ENCODE results near the gene TXLNG.

DNA sequence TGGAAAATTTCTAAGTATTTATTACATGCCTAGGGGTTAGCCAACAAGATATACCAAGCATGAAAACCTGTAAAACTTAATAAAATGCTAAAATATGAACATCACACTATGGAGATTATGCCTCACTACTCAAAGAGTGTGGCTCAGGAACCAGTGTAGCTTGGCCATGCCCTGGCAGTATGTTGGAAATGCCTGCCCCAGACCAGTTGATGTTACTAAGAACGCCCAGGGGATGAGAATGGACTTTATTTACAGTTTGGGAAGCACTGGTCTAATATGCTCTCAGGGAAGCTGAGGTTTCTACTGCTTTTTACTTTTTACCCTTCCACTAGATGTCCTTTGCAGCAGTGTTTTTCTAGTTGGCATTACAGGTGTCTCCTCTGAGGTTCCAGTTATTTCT is 23.7 kb upstream of the TXLNG start:
- TF ChIP-seq, protein P1, sequence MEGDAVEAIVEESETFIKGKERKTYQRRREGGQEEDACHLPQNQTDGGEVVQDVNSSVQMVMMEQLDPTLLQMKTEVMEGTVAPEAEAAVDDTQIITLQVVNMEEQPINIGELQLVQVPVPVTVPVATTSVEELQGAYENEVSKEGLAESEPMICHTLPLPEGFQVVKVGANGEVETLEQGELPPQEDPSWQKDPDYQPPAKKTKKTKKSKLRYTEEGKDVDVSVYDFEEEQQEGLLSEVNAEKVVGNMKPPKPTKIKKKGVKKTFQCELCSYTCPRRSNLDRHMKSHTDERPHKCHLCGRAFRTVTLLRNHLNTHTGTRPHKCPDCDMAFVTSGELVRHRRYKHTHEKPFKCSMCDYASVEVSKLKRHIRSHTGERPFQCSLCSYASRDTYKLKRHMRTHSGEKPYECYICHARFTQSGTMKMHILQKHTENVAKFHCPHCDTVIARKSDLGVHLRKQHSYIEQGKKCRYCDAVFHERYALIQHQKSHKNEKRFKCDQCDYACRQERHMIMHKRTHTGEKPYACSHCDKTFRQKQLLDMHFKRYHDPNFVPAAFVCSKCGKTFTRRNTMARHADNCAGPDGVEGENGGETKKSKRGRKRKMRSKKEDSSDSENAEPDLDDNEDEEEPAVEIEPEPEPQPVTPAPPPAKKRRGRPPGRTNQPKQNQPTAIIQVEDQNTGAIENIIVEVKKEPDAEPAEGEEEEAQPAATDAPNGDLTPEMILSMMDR (IDR thresholded peaks at IDR 0.05) = no peak
- TF ChIP-seq POLR2A (IDR thresholded peaks at IDR 0.05) = no peak

Measured in lower leg skin (tissue), 3 donors.